Neural progenitor cell (in vitro differentiated cells): ENCODE measurements around the gene PATJ.

Experiments used
- CTCF ChIP-seq: fragments of 200-600 bp; sonication (generic); IDR thresholded peaks from 2 replicates; pipeline ENCODE4 v1.5.1; 2017; ENCODE audit warnings: antibody characterized with exemption, mild to moderate bottlenecking
- EZH2phosphoT487 ChIP-seq: fragments of 200-600 bp; sonication (generic); IDR thresholded peaks from 2 replicates; pipeline ENCODE4 v1.6.1; 2017; ENCODE audit warnings: antibody characterized with exemption

GRCh38 chr1:61828805-61829204 lies 86.5 kb downstream of the PATJ start:
- TF ChIP-seq EZH2phosphoT487, result no peak
- TF ChIP-seq CTCF, result no peak
